Cardiac fibroblast (primary cell): ENCODE measurements around the gene FA2H.
A peak's percentile ranks its signal among the peaks of the same experiment; 100 is the strongest.
"Not testable (repeated sequence)": the region's sequence is repeated elsewhere in the genome, so short reads cannot be mapped to it uniquely, and the experiment has no call there.

Source experiments
- DNase-seq, 2 donors: peaks; one replicate each; pipeline versions ENCODE4 v3.0.0 to v3.0.0-alpha.2; 2010; ENCODE audit warnings: low read depth in 2 of 2
- H3K4me3 ChIP-seq, 2 donors: replicated peaks in 1 of 2; 1 replicate in 1 of 2; 2 replicates in 1 of 2; pipeline ENCODE4 v1.5.1; 2011; ENCODE audit warnings: low read depth in 2 of 2, low read length in 2 of 2, mild to moderate bottlenecking in 2 of 2, moderate library complexity in 1 of 2
- TF ChIP-seq, protein P1 (sequence below): IDR thresholded peaks from one replicate; pipeline ENCODE4 v1.5.1; 2011; ENCODE audit warnings: low read depth, mild to moderate bottlenecking, low read length, inconsistent platforms

FA2H gene

DNA sequence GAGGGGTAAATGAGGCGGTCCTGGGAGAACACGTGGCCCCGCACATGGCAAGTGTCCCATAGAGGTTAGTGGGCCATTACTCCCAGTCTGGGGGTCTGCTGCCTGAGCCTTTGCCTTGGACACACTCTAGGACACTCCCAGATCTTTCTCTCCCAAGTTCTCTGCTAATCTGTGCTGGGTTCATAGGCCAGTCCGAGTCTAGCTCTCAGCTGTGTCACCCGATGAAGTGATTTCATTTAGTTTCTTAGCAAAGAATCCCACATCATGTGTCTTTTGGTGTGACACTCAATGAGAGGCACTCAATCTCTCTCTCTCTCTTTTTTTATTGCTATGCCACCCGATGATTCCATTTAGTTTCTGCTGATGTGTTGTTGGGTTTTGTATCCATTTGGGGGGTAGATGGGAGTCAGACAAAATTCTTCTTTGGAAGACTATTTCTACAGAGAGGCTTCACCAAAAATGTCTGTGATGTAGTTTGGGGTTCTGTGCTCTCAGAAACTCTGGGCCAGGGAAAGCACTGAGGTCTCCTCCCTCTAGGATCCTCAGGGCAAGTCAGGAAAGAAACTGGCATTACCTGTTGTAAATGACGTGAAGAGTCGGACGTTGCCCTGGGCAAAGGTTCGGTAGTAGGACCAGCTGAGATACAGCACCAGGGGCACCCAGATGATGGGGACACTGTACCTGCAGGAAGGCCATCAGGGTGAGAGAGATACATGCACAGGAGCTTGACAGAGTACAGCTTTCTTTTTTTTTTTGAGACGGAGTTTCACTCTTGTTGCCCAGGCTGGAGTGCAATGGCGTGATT is 48.8 kb downstream of the FA2H start:
- DNase-seq, result no peak
- TF ChIP-seq, protein P1, sequence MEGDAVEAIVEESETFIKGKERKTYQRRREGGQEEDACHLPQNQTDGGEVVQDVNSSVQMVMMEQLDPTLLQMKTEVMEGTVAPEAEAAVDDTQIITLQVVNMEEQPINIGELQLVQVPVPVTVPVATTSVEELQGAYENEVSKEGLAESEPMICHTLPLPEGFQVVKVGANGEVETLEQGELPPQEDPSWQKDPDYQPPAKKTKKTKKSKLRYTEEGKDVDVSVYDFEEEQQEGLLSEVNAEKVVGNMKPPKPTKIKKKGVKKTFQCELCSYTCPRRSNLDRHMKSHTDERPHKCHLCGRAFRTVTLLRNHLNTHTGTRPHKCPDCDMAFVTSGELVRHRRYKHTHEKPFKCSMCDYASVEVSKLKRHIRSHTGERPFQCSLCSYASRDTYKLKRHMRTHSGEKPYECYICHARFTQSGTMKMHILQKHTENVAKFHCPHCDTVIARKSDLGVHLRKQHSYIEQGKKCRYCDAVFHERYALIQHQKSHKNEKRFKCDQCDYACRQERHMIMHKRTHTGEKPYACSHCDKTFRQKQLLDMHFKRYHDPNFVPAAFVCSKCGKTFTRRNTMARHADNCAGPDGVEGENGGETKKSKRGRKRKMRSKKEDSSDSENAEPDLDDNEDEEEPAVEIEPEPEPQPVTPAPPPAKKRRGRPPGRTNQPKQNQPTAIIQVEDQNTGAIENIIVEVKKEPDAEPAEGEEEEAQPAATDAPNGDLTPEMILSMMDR, result no peak
- no peak overlapping the region for H3K4me3 ChIP-seq

DNA sequence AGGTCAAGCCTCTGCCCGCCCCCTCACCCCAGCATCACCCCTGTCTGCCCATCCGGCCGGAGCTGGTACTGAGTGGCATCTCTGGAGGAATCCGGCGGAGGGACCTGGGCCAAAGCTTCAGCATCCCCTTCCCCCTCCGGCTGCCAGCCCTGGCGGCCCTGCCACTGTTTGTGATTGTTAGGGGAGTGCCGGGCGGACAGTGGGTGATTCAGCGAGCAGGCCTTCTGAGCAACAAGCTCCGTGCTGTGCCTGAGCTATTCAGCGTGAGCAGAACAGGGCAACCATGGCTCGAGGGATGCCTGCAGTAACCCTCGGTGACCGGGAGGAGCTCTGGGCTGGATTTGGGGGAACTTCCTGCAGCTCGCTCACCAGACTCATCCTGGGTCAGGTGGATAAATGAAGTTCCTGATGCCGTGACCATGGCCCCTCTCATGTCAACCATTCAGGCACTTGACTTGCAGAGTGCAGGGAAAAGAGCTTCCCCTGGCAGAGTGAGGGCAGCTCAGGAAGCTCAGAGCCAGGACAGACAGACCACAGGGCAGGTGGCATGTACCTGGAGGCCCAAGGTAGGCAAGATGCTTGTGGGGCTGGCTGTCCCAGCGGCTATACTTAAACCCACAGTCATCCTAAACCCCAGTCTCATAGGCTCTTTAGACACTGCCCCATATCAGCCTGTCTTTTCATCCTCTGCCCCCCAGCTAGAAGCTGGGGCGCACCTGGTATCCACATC is 49.6 kb downstream of the FA2H start:
- no peak overlapping the region for H3K4me3 ChIP-seq
- peak; percentile 51 to 64 for DNase-seq
- TF ChIP-seq, protein P1, result peak; percentile 34

DNA sequence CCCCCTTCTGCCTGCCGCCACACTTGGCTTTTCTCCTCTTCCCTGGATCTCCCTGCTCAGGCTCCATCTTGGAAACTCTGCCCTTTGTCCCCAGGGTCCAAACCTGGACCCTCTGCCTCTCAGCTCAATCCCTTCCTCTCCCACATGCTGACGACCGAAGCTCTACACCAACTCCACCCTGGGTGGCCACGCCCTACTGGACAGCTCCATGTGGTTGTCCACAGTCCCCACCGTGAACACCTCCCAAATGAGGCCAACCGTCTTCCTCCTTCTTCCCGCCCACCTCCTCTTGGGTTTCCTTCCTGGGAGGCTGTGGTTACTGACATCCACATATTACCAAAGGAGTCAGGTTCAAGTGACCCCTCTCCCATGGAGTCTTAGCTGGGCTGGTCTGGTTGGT is 51.4 kb downstream of the FA2H start:
- no peak overlapping the region for H3K4me3 ChIP-seq
- no peak for DNase-seq
- TF ChIP-seq, protein P1, result no peak

DNA sequence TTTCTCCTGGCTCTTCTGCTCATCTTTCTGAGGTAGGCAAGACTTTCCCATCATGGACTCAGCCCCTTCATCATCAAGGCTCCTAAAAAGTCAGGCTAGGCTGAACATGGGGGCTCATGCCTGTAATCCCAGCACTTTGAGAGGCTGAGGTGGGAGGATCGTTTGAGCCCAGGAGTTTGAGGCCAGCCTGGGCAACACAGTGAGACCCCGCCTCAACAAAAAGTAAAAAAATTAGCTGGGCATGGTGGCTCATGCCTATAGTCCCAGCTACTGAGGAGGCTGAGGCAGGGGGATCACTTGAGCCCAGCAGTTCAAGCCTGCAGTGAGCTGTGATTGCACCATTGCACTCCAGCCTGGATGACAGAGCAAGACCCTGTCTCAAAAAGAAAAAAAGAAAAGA is 52.5 kb downstream of the FA2H start:
- DNase-seq, H3K4me3 ChIP-seq: not testable (repeated sequence)

DNA sequence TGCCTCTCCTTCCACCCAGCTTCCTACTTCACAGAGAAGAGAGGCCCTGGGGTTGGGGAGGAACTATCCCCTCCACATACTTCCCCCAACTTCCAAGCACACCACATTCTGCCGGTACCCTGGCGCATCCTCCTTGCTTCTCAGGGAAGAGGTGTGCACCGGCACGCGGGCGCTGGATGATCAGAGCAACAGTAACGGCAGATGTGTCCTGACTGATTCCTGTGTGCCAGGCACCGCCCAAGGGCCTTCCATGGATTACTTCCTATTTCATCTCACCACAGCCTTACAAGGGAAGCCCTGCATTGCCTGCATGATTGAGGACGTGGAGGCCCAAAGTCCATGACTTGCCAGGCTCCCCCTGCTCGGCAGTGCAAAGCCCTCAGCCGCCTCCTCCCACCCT is 52.9 kb downstream of the FA2H start:
- H3K4me3 ChIP-seq, result no peak overlapping the region

DNA sequence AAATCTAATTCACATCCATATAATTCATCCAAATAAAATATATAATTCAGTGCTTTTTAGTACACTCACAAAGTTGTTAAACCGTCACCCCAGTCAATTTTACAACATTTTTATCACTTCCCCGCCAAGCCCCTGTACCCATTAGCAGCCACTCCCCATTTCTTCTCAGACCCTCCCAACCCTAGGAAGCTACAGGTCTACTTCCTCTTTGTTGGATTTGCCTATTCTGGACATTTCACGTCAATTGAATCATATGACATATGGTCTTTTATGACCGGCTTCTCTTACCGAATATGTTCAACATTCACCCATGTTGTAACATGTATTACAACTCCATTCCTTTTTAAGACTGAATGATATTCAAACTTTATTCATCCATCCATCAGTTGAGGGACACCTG is 54.0 kb downstream of the FA2H start:
- TF ChIP-seq, protein P1, result no peak
- no peak overlapping the region for H3K4me3 ChIP-seq
- no peak for DNase-seq

More for the DNA sequence above, 52.9 kb downstream of the FA2H start:
- DNase-seq, result no peak
- TF ChIP-seq, protein P1, result no peak
